AG09319 (cell line): ENCODE results near the gene IL7R.
"Not testable (repeated sequence)": the region's sequence is repeated elsewhere in the genome, so short reads cannot be mapped to it uniquely, and the experiment has no call there.

Source experiments
- DNase-seq: peaks from one replicate; pipeline ENCODE4 v3.0.0-alpha.2; 2010; ENCODE audit warnings: low read depth; ENCODE audit errors: extremely low read depth
- TF ChIP-seq, protein P1 (sequence below): IDR thresholded peaks from 2 replicates; pipeline ENCODE4 v1.5.1; 2011; ENCODE audit warnings: low read depth, mild to moderate bottlenecking, inconsistent platforms, low read length, moderate library complexity

The IL7R gene

DNA sequence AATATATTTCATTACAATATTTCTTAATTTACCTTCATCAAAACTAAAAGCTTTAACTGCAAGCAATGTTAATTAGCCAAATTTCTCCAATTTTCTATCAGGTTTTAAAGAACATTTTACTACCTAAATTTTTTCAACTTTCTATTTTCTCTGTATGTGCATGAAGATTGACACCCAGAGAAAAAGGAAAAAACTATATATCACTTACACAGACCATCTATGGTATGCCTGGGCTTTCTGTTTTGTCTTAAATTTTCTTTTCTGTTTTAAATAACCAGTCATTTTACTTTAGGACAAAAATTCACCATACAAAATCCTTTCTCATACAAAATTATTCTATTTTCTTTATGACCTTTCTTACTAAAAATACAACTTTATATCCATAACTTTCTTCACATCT is 13.8 kb upstream of the IL7R start:
- TF ChIP-seq, protein P1, sequence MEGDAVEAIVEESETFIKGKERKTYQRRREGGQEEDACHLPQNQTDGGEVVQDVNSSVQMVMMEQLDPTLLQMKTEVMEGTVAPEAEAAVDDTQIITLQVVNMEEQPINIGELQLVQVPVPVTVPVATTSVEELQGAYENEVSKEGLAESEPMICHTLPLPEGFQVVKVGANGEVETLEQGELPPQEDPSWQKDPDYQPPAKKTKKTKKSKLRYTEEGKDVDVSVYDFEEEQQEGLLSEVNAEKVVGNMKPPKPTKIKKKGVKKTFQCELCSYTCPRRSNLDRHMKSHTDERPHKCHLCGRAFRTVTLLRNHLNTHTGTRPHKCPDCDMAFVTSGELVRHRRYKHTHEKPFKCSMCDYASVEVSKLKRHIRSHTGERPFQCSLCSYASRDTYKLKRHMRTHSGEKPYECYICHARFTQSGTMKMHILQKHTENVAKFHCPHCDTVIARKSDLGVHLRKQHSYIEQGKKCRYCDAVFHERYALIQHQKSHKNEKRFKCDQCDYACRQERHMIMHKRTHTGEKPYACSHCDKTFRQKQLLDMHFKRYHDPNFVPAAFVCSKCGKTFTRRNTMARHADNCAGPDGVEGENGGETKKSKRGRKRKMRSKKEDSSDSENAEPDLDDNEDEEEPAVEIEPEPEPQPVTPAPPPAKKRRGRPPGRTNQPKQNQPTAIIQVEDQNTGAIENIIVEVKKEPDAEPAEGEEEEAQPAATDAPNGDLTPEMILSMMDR, result no peak
- DNase-seq, result no peak

GRCh38 chr5:35845508-35845907 is 11.2 kb upstream of the IL7R start:
- not testable (repeated sequence) for DNase-seq

- TF ChIP-seq, protein P1, result no peak
- DNase-seq, result no peak
Observed at GRCh38 chr5:35847491-35847890, 9.2 kb upstream of the IL7R start.

GRCh38 chr5:35847961-35848360 is 8.7 kb upstream of the IL7R start:
- TF ChIP-seq, protein P1, result no peak
- DNase-seq, result no peak

- no peak for DNase-seq
- TF ChIP-seq, protein P1, result no peak
Observed at GRCh38 chr5:35849860-35850259, 6.8 kb upstream of the IL7R start.

GRCh38 chr5:35850967-35851680 is 5.6 kb upstream of the IL7R start:
- no peak for DNase-seq
- TF ChIP-seq, protein P1, result no peak

DNA sequence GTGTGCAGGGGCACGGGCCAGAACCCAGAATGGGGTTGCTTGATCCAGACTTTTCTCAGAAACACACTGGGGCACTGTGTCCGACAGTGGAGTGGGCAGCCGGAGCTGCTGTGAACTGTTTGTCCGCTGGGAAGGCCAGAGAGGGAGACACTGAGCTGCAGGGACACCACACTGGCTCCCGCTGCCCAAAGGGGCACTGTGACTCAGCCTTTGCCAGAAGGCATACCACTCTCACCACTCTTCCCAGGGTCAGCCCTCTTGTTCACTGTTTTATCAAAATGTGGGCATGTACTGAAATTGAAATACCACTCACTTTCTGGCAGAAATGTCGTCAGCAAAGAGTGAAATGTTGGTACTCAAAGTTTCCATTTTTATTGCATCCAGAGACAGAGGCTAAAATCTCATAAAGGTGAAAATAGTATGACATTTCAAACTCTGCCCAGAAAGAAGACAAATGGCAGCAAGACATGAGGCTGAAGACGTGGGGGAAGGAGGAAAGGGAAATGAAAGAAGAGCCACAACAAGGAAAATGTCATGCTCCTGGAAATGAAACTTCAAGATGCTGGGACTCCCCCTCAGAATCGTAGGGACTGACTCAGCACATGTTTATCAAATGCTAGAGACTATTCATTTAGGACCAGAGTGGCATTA is 4.5 kb upstream of the IL7R start:
- TF ChIP-seq, protein P1, result peak; percentile 8
- no peak for DNase-seq
